IMR-90 (cell line): Measurements from ENCODE around the gene CLCF1. TPM values are rescaled to one million over a fixed set of nuclear protein-coding genes. Genes with fewer than 3 reads are reported as not detected.

ENCODE experiments used
- ATAC-seq: fragments of 200-7000 bp; cut with Tn5 transposase; 2 replicates; pipeline ENCODE4 v1.9.1; 2020; ENCODE audit warnings: low read depth, mild to moderate bottlenecking, moderate library complexity
- BruUV-seq: library from RNA; stranded (reverse); fragments of 400-500 nt; replicated peaks from 2 replicates; lab custom pipeline; 2021; lab: Mats Ljungman, UMichigan
- CTCF ChIA-PET: fragments of 300-600 bp; formaldehyde crosslinking; extraction: SDS; loops from one replicate; lab custom pipeline; 2021; ENCODE audit warnings: antibody characterized with exemption; lab: Yijun Ruan, JAX
- POLR2A ChIA-PET: fragments of 300-600 bp; sonication (Branson Sonifier 250); formaldehyde crosslinking; loops from one replicate; lab custom pipeline; 2022; ENCODE audit warnings: antibody characterized with exemption; ENCODE audit not compliant: unreplicated experiment; lab: Charles Lee
- DNase-seq: peaks from one replicate; pipeline ENCODE4 v3.0.0; 2013
- H2AFZ ChIP-seq: replicated peaks from 2 replicates; pipeline ENCODE3; 2013; ENCODE audit warnings: low read length, mild to moderate bottlenecking; ENCODE audit not compliant: poor library complexity
- H2AK5ac ChIP-seq: 2 replicates; pipeline ENCODE4 v1.6.1; 2013; ENCODE audit warnings: low read depth, low read length, inconsistent platforms
- H2AK9ac ChIP-seq: replicated peaks from 2 replicates; pipeline ENCODE3; 2013; ENCODE audit warnings: mild to moderate bottlenecking, low read depth, low read length, moderate library complexity; ENCODE audit not compliant: poor library complexity
- H2BK120ac ChIP-seq: 2 replicates; pipeline ENCODE4 v1.6.1; 2013; ENCODE audit warnings: low read depth, low read length, inconsistent platforms
- H2BK15ac ChIP-seq: 3 replicates; pipeline ENCODE4 v1.6.1; 2013; ENCODE audit warnings: low read depth, low read length, inconsistent platforms
- H2BK20ac ChIP-seq: 2 replicates; pipeline ENCODE4 v1.6.1; 2013; ENCODE audit warnings: low read depth, mild to moderate bottlenecking, inconsistent platforms, low read length, moderate library complexity
- H2BK5ac ChIP-seq: 2 replicates; pipeline ENCODE4 v1.6.1; 2013; ENCODE audit warnings: mild to moderate bottlenecking, low read depth, low read length, inconsistent platforms; ENCODE audit not compliant: poor library complexity, severe bottlenecking
- H3K14ac ChIP-seq: replicated peaks from 2 replicates; pipeline ENCODE4 v1.6.1; 2013; ENCODE audit warnings: low read depth, low read length, inconsistent platforms
- H3K18ac ChIP-seq: 2 replicates; pipeline ENCODE4 v1.6.1; 2013; ENCODE audit warnings: low read depth, low read length, control low read depth
- H3K23ac ChIP-seq: 2 replicates; pipeline ENCODE4 v1.6.1; 2013; ENCODE audit warnings: low read depth, low read length, inconsistent platforms
- H3K27ac ChIP-seq: 2 replicates; pipeline ENCODE4 v1.5.1; 2013; ENCODE audit warnings: mild to moderate bottlenecking, control low read depth, low read length; ENCODE audit not compliant: insufficient read depth
- H3K27me3 ChIP-seq: 2 replicates; pipeline ENCODE4 v1.6.1; 2013; ENCODE audit warnings: low read length; ENCODE audit not compliant: control insufficient read depth, insufficient read depth
- H3K36me3 ChIP-seq: 2 replicates; pipeline ENCODE4 v1.6.1; 2013; ENCODE audit warnings: low read length, mixed read lengths; ENCODE audit not compliant: control insufficient read depth, insufficient read depth
- H3K4ac ChIP-seq: 2 replicates; pipeline ENCODE4 v1.6.1; 2013; ENCODE audit warnings: low read depth, low read length, inconsistent platforms
- H3K4me1 ChIP-seq: 2 replicates; pipeline ENCODE4 v1.6.1; 2013; ENCODE audit warnings: low read length, mixed read lengths; ENCODE audit not compliant: control insufficient read depth, insufficient read depth
- H3K4me2 ChIP-seq: 2 replicates; pipeline ENCODE4 v1.6.1; 2013; ENCODE audit warnings: low read depth, mild to moderate bottlenecking, control low read depth, low read length, moderate library complexity
- H3K4me3 ChIP-seq: 2 replicates; pipeline ENCODE4 v1.5.1; 2013; ENCODE audit warnings: low read depth, mild to moderate bottlenecking, control low read depth, low read length, moderate library complexity; ENCODE audit not compliant: insufficient read depth
- H3K56ac ChIP-seq: 2 replicates; pipeline ENCODE4 v1.6.1; 2013; ENCODE audit warnings: low read length, inconsistent platforms; ENCODE audit not compliant: insufficient read depth; ENCODE audit errors: extremely low read depth
- H3K79me1 ChIP-seq, 2 experiments: 2 replicates each; pipeline ENCODE4 v1.6.1; 2013; ENCODE audit warnings: low read length in 2 of 2, inconsistent platforms in 1 of 2, low read depth in 1 of 2
- H3K9ac ChIP-seq: 2 replicates; pipeline ENCODE4 v1.6.1; 2013; ENCODE audit warnings: low read depth, low read length, control low read depth
- H3K9me1 ChIP-seq: 2 replicates; pipeline ENCODE4 v1.6.1; 2013; ENCODE audit warnings: low read length, inconsistent platforms; ENCODE audit not compliant: insufficient read depth
- H3K9me3 ChIP-seq: 2 replicates; pipeline ENCODE4 v1.6.1; 2013; ENCODE audit warnings: low read length; ENCODE audit not compliant: control insufficient read depth, insufficient read depth
- H4K20me1 ChIP-seq: 2 replicates; pipeline ENCODE4 v1.6.1; 2013; ENCODE audit warnings: low read length, inconsistent platforms; ENCODE audit not compliant: insufficient read depth
- H4K5ac ChIP-seq: 2 replicates; pipeline ENCODE4 v1.6.1; 2013; ENCODE audit warnings: mild to moderate bottlenecking, low read depth, low read length, control low read depth
- H4K8ac ChIP-seq, 2 experiments: 2 replicates each; pipeline ENCODE4 v1.6.1; 2013; ENCODE audit warnings: low read depth in 2 of 2, low read length in 2 of 2, control low read depth in 1 of 2, inconsistent platforms in 1 of 2
- H4K91ac ChIP-seq: 2 replicates; pipeline ENCODE4 v1.6.1; 2013; ENCODE audit warnings: low read depth, low read length, inconsistent platforms; ENCODE audit not compliant: insufficient read depth
- CEBPB ChIP-seq: IDR thresholded peaks from 2 replicates; pipeline ENCODE4 v1.6.1; 2012; ENCODE audit warnings: low read depth, low read length, improper control_type of control experiment
- CHD1 ChIP-seq: IDR thresholded peaks from 2 replicates; pipeline ENCODE4 v1.6.1; 2012; ENCODE audit warnings: low read depth, low read length, improper control_type of control experiment
- CTCF ChIP-seq: conservative IDR thresholded peaks from 2 replicates; pipeline ENCODE4 v1.5.1; 2012; ENCODE audit warnings: mild to moderate bottlenecking, low read depth, low read length, improper control_type of control experiment
- ELK1 ChIP-seq: fragments of 150-350 bp; IDR thresholded peaks from 2 replicates; pipeline ENCODE4 v1.6.1; 2016; ENCODE audit warnings: low read depth, mild to moderate bottlenecking, low read length, moderate library complexity, borderline replicate concordance
- MAFK ChIP-seq: IDR thresholded peaks from 2 replicates; pipeline ENCODE4 v1.6.1; 2012; ENCODE audit warnings: low read depth, low read length, improper control_type of control experiment
- MAZ ChIP-seq: IDR thresholded peaks from 2 replicates; pipeline ENCODE4 v1.6.1; 2012; ENCODE audit warnings: low read depth, mild to moderate bottlenecking, low read length, improper control_type of control experiment, moderate library complexity, borderline replicate concordance
- MXI1 ChIP-seq: IDR thresholded peaks from 2 replicates; pipeline ENCODE4 v1.6.1; 2012; ENCODE audit warnings: low read depth, mild to moderate bottlenecking, low read length, moderate library complexity, borderline replicate concordance
- NFE2L2 ChIP-seq: fragments of 150-350 bp; IDR thresholded peaks from 2 replicates; pipeline ENCODE4 v1.6.1; 2016; ENCODE audit warnings: low read depth, mild to moderate bottlenecking, low read length
- POLR2A ChIP-seq: IDR thresholded peaks from 2 replicates; pipeline ENCODE4 v1.6.1; 2012; ENCODE audit warnings: mild to moderate bottlenecking, low read depth, low read length
- RAD21 ChIP-seq: IDR thresholded peaks from 2 replicates; pipeline ENCODE4 v1.6.1; 2012; ENCODE audit warnings: low read length, improper control_type of control experiment
- RCOR1 ChIP-seq: IDR thresholded peaks from 2 replicates; pipeline ENCODE4 v1.6.1; 2012; ENCODE audit warnings: mild to moderate bottlenecking, low read length, improper control_type of control experiment; ENCODE audit not compliant: insufficient replicate concordance
- RFX5 ChIP-seq: IDR thresholded peaks from 2 replicates; pipeline ENCODE4 v1.8.0; 2012; ENCODE audit warnings: low read depth, mild to moderate bottlenecking, low read length, moderate library complexity
- SMC3 ChIP-seq: fragments of 150-350 bp; IDR thresholded peaks from 2 replicates; pipeline ENCODE4 v1.6.1; 2016; ENCODE audit warnings: low read depth, mild to moderate bottlenecking, antibody characterized with exemption, low read length, moderate library complexity
- USF2 ChIP-seq: fragments of 150-350 bp; IDR thresholded peaks from 2 replicates; pipeline ENCODE4 v1.6.1; 2017; ENCODE audit warnings: mild to moderate bottlenecking, antibody characterized with exemption, low read length, low read depth
- whole genome bisulfite sequencing, 2 experiments: methylation state at CpG; one replicate each; pipeline versions ENCODE4 v1.1.5 to v1.1.7; 2013; ENCODE audit warnings: missing lambda C conversion rate in 2 of 2; ENCODE audit not compliant: insufficient read length in 1 of 2; ENCODE audit errors: extremely low coverage in 2 of 2; 5-methylcytosine and 5-hydroxymethylcytosine counted together
- dilution Hi-C: fragments of 300-500 bp; cut with HindIII; formaldehyde crosslinking; loops from one replicate; pipeline ENCODE4 v1.14.3; 2018; ENCODE audit warnings: low sequenced_read_pairs; ENCODE audit not compliant: unreplicated experiment
- in situ Hi-C: fragments of 300-500 bp; cut with MboI; formaldehyde crosslinking; loops from 3 replicates; pipeline ENCODE4 v1.14.3; 2019; ENCODE audit warnings: low sequenced_read_pairs, inconsistent platforms, mixed read lengths
- intact Hi-C: fragments of 100-400 bp; cut with micrococcal nuclease; formaldehyde crosslinking; loops from 2 replicates; pipeline ENCODE4 v1.10.0; 2022
- polyA plus RNA-seq, 3 experiments: library from polyadenylated mRNA; depleted of rRNA; stranded (reverse); fragments of >200 nt; gene quantifications; 2 replicates each; pipeline ENCODE4 v1.2.3, GENCODE V29; 2012; ENCODE audit warnings: low replicate concordance in 1 of 3
- total RNA-seq: library from RNA; depleted of rRNA; stranded (reverse); fragments of >200 nt; gene quantifications from 2 replicates; pipeline ENCODE4 v1.2.3, GENCODE V29; 2012

CLCF1 gene
- total and polyA plus RNA-seq, 2 of the 4 experiments (the other 2 are of a cell fraction): 5.6 to 27.8 TPM

GRCh38 chr11:67376063-67376820 is 2.8 kb upstream of the CLCF1 start:
- H3K9ac ChIP-seq: no peak overlapping the region
- dilution Hi-C loops: no loop called here
- TF ChIP-seq POLR2A: no peak
- no peak for TF ChIP-seq RCOR1
- TF ChIP-seq CEBPB: no peak
- no peak for TF ChIP-seq SMC3
- TF ChIP-seq ELK1: no peak
- TF ChIP-seq MXI1: no peak
- no peak for TF ChIP-seq RFX5
- TF ChIP-seq MAFK: no peak
- no peak for TF ChIP-seq NFE2L2
- TF ChIP-seq CHD1: no peak
- no peak for TF ChIP-seq RAD21
- no peak for TF ChIP-seq CTCF
- TF ChIP-seq USF2: no peak
- no peak for TF ChIP-seq MAZ

More at GRCh38 chr11:67376063-67376820, 2.8 kb upstream of the CLCF1 start:
- no peak for ATAC-seq
- intact Hi-C loops (no loop called here), in situ Hi-C loops (no loop called here)
- peak overlapping the region; percentile 95 for H4K91ac ChIP-seq
- H2AFZ ChIP-seq: peak overlapping the region; percentile 68
- peaks cover 8% of the 10 kb centered on the region for H4K20me1 ChIP-seq
- H3K4me2 ChIP-seq: no peak overlapping the region
- WGBS, 2 experiments: 67% methylated on average over 3 of the region's 7 CpGs; no CpG with 5 or more reads in 1 of the 2 experiments
- H3K4me1 ChIP-seq: peaks cover 30% of the 10 kb centered on the region
- peak overlapping the region; percentile 27 to 50; a peak in 1 of 4 replicates for H4K8ac ChIP-seq
- H3K79me1 ChIP-seq: peaks cover 0 to 14% of the 10 kb centered on the region in 2 experiments; a peak in 3 of 4 replicates
- peak overlapping the region; percentile 78; the same call in 1 of the 2 replicates for H2BK20ac ChIP-seq
- no peak overlapping the region for H3K56ac ChIP-seq
- no peaks in the 10 kb centered on the region for H3K9me3 ChIP-seq
- BruUV-seq: no TSS peak
- peaks cover 3% of the 10 kb centered on the region; the same call in 1 of the 2 replicates for H3K36me3 ChIP-seq
- peak overlapping the region; percentile 78 for H2AK9ac ChIP-seq
- POLR2A ChIA-PET: interaction anchor here (0.6 to 1.7 kb wide), 2 partner anchors 17 to 23 kb away, joined by 3 to 9 read pairs; partner anchors contain the start of gene POLD4
- H3K4ac ChIP-seq: peak overlapping the region; percentile 87
- H3K27ac ChIP-seq: no peak overlapping the region
- no peaks in the 10 kb centered on the region for H3K27me3 ChIP-seq
- DNase-seq: no peak
- peak overlapping the region; percentile 4 for H2BK5ac ChIP-seq
- peaks cover 11% of the 10 kb centered on the region for H3K9me1 ChIP-seq
- H2BK120ac ChIP-seq: peak overlapping the region; percentile 80
- peak overlapping the region; percentile 84; the same call in 2 of the 3 replicates for H2BK15ac ChIP-seq
- no peak overlapping the region for H3K4me3 ChIP-seq
- H3K23ac ChIP-seq: no peak overlapping the region
- peak overlapping the region; percentile 14; the same call in 1 of the 2 replicates for H3K18ac ChIP-seq
- CTCF ChIA-PET: interaction anchor here (7.8 kb wide), 1 partner anchor 23 kb away, joined by 128 read pairs; the partner anchor contains the start of gene POLD4
- H3K14ac ChIP-seq: no peak overlapping the region
- peak overlapping the region; percentile 96 for H2AK5ac ChIP-seq
- 0 out of 2 replicates have a peak overlapping the region, but pooled peaks have one; percentile 15 for H4K5ac ChIP-seq
